Sigmoid colon (tissue), 7 donors: ENCODE results near the gene FCN2. TPM values are rescaled to one million over a fixed set of nuclear protein-coding genes. Genes with fewer than 3 reads are reported as not detected.

Experiments used
- DNase-seq: peaks from one replicate; pipeline ENCODE4 v3.0.0-alpha.2; 2019
- H3K27ac ChIP-seq, 4 donors: fragments of 200-600 bp; sonication (generic); one replicate each; pipeline ENCODE4 v1.5.1; 2016 to 2019; ENCODE audit warnings: mild to moderate bottlenecking in 1 of 4
- H3K27me3 ChIP-seq, 3 donors: fragments of 200-600 bp; sonication (generic); one replicate each; pipeline ENCODE4 v1.5.1; 2019; ENCODE audit warnings: mild to moderate bottlenecking in 1 of 3
- H3K36me3 ChIP-seq, 4 donors: fragments of 200-600 bp; sonication (generic); one replicate each; pipeline ENCODE4 v1.5.1; 2016 to 2019
- H3K4me1 ChIP-seq, 4 donors: fragments of 200-600 bp; sonication (generic); one replicate each; pipeline ENCODE4 v1.5.1; 2017 to 2019
- H3K4me3 ChIP-seq, 4 donors: fragments of 200-600 bp; sonication (generic); one replicate each; pipeline ENCODE4 v1.5.1; 2017 to 2019; ENCODE audit warnings: mild to moderate bottlenecking in 2 of 4, moderate library complexity in 1 of 4
- H3K9me3 ChIP-seq, 4 donors: fragments of 200-600 bp in 3 of 4; sonication (generic) in 3 of 4; one replicate each; pipeline versions ENCODE4 v1.5.1 to v1.6.1; 2013 to 2019
- EP300 ChIP-seq, 4 donors: sonication (generic); formaldehyde crosslinking; IDR thresholded peaks; one replicate each; pipeline ENCODE4 v1.6.1; 2017; ENCODE audit warnings: antibody characterized with exemption in 4 of 4
- POLR2A ChIP-seq, 2 donors: fragments of 450-650 bp; IDR thresholded peaks; one replicate each; pipeline ENCODE4 v1.6.1; 2016; ENCODE audit warnings: antibody characterized with exemption in 2 of 2, mild to moderate bottlenecking in 2 of 2, moderate library complexity in 2 of 2
- POLR2AphosphoS5 ChIP-seq, 4 donors: sonication (generic); formaldehyde crosslinking; IDR thresholded peaks; one replicate each; pipeline ENCODE4 v1.6.1; 2017; ENCODE audit warnings: antibody characterized with exemption in 4 of 4
- WGBS, 2 donors: extraction: QIAGEN DNeasy Blood & Tissue Kit; methylation state at CpG; one replicate each; pipeline ENCODE4 v1.1.7; 2013; 5-methylcytosine and 5-hydroxymethylcytosine counted together
- intact Hi-C: fragments of 100-400 bp; cut with DNase I; formaldehyde crosslinking; loops from one replicate; pipeline ENCODE4 v1.15.1; 2023
- polyA plus RNA-seq, 3 donors: library from polyadenylated mRNA; stranded (reverse); fragments of 200-250 nt; gene quantifications; one replicate each; pipeline ENCODE4 v1.2.3, GENCODE V29; 2013
- total RNA-seq, 4 donors: library from RNA; depleted of rRNA; stranded (reverse); fragments of >200 nt; gene quantifications; one replicate each; pipeline ENCODE4 v1.1.0, GENCODE V29; 2016
- TF ChIP-seq, protein P1 (sequence below), 4 experiments: fragments of 450-650 bp in 3 of 4; fragments of 200-600 bp in 1 of 4; IDR thresholded peaks; one replicate each; pipeline ENCODE4 v1.5.1; 2016 to 2019; ENCODE audit warnings: antibody characterized with exemption in 4 of 4, mild to moderate bottlenecking in 3 of 4, moderate library complexity in 2 of 4
- donor health status: healthy with polysubstance abuse.
- donor health status: Bipolar disorder and iron deficiency.
- donor health status: healthy.

FCN2 gene
- total and polyA plus RNA-seq, 7 donors: 0.12 TPM; not detected in 6

- Histone ChIP-seq H3K9me3 (no peaks in the 10 kb centered on the region), H3K27me3 (peaks cover 0 to 6% (median 0%) of the 10 kb centered on the region in 3 donors), H3K4me3 (no peak overlapping the region), H3K27ac (no peak overlapping the region), H3K4me1 (no peaks in the 10 kb centered on the region), H3K36me3 (no peaks in the 10 kb centered on the region)
- 66 to 88% methylated on average over 3 of the region's 3 CpGs for WGBS, 2 donors
- DNase-seq: no peak
- TF ChIP-seq EP300 (IDR thresholded peaks at IDR 0.05) (no peak), POLR2AphosphoS5 (IDR thresholded peaks at IDR 0.05) (no peak), POLR2A (IDR thresholded peaks at IDR 0.05) (no peak)
- TF ChIP-seq, protein P1, sequence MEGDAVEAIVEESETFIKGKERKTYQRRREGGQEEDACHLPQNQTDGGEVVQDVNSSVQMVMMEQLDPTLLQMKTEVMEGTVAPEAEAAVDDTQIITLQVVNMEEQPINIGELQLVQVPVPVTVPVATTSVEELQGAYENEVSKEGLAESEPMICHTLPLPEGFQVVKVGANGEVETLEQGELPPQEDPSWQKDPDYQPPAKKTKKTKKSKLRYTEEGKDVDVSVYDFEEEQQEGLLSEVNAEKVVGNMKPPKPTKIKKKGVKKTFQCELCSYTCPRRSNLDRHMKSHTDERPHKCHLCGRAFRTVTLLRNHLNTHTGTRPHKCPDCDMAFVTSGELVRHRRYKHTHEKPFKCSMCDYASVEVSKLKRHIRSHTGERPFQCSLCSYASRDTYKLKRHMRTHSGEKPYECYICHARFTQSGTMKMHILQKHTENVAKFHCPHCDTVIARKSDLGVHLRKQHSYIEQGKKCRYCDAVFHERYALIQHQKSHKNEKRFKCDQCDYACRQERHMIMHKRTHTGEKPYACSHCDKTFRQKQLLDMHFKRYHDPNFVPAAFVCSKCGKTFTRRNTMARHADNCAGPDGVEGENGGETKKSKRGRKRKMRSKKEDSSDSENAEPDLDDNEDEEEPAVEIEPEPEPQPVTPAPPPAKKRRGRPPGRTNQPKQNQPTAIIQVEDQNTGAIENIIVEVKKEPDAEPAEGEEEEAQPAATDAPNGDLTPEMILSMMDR (IDR thresholded peaks at IDR 0.05): no peak
- intact Hi-C loops: no loop called here
Observed at GRCh38 chr9:134882204-134882785, 1.7 kb downstream of the FCN2 start.

DNA sequence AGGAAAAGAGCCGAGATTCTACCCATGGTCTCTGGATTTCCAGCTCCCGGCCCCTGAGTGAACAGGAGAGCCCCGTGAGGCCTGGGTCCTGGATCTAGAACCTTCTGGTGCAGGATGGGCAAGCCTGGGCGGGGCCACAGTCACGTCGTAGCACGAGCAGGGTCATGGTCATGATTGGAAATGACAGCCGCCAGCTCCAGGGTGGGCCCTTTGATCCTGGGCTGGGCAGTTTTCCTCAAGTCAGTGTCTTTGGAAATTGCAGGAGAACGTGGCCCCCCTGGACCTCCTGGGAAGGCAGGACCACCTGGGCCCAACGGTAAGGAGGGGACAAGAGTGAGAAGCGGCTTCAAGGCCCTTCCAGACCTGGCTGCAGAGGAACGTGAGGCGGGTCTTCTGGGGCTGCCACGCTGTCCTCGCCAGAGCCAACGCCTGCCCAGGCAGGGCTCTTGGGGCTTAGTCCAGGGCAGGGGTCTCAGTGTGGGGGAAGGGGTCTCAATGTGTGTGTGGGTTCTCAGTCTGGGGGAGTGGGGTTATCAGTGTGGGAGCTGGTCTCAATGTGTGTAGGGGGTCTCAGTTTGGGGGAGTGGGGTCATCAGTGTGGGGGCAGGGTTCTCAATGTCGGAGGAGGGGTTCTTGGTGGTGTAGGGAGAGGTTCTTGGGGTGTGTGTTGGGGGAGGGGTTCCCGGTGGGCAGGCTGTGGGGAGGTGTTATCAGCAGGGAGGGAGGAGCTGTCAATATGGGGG, 2.6 kb downstream of the FCN2 start:
- DNase-seq: no peak
- 75 to 90% methylated on average over 18 of the region's 18 CpGs for WGBS, 2 donors
- intact Hi-C loops: no loop called here
- Histone ChIP-seq H3K36me3 (no peaks in the 10 kb centered on the region), H3K4me1 (no peaks in the 10 kb centered on the region), H3K4me3 (no peak overlapping the region), H3K27ac (no peak overlapping the region), H3K27me3 (peaks cover 0 to 3% (median 0%) of the 10 kb centered on the region in 3 donors), H3K9me3 (no peaks in the 10 kb centered on the region)
- TF ChIP-seq POLR2AphosphoS5 (IDR thresholded peaks at IDR 0.05) (no peak), POLR2A (IDR thresholded peaks at IDR 0.05) (no peak), EP300 (IDR thresholded peaks at IDR 0.05) (no peak)
- TF ChIP-seq, protein P1 (IDR thresholded peaks at IDR 0.05): no peak

DNA sequence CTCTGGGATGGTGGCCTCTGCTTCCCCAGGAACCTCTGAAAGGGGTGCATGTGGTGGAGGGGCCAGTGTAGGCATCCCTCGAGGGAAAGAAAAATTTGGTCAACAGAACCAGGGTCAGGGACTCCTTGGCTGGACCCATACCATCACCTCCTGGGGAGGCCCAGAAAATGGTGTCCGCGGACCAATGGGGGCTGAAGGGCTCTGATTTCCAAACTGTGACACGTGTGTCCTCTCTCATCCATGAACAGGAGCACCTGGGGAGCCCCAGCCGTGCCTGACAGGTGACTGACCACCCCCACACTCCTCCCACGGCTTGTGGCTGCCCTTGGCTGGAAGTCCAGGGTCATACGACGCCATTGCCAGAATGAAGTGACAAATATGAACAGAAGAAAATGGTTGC, 3.9 kb downstream of the FCN2 start:
- Histone ChIP-seq H3K4me1 (no peaks in the 10 kb centered on the region), H3K27ac (no peak overlapping the region), H3K36me3 (no peaks in the 10 kb centered on the region), H3K9me3 (no peaks in the 10 kb centered on the region), H3K4me3 (no peak overlapping the region), H3K27me3 (no peaks in the 10 kb centered on the region)
- 73 to 87% methylated on average over 8 of the region's 8 CpGs for WGBS, 2 donors
- DNase-seq: no peak
- intact Hi-C loops: no loop called here
- TF ChIP-seq POLR2AphosphoS5 (IDR thresholded peaks at IDR 0.05) (no peak), EP300 (IDR thresholded peaks at IDR 0.05) (no peak), POLR2A (IDR thresholded peaks at IDR 0.05) (no peak)
- TF ChIP-seq, protein P1 (IDR thresholded peaks at IDR 0.05): no peak

DNA sequence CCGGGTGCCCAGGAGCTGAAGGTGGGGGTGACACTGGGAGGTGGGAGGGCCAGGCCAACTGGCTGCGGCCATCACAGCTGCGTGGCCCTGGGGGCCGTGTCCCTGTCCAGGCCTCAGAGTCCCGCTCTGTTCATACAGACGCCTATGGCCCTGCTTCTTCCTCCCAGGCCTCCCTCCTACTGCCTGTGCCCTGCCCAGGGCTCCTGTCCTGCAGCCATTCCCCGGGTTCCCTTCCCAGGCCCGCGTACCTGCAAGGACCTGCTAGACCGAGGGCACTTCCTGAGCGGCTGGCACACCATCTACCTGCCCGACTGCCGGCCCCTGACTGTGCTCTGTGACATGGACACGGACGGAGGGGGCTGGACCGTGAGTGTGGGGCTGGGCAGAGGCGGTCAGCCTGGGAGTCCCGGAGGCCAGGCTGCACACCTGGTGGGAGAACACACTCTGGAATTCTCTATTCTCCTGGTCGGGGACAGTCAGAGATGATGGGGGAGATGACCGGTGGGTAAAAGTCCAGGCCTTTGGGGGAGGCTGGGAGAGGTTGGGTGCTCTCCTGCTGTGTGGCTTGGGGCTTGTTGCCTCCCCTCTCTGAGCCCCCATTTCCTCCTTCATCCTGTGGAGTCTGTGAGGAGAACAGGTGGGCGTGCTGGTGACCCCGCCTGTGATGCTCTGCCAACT, 4.5 kb downstream of the FCN2 start:
- DNase-seq: no peak
- Histone ChIP-seq H3K27me3 (no peaks in the 10 kb centered on the region), H3K27ac (no peak overlapping the region), H3K9me3 (no peaks in the 10 kb centered on the region), H3K4me3 (no peak overlapping the region), H3K36me3 (no peaks in the 10 kb centered on the region), H3K4me1 (no peaks in the 10 kb centered on the region)
- intact Hi-C loops: no loop called here
- WGBS, 2 donors: 83 to 90% methylated on average over 22 of the region's 22 CpGs
- TF ChIP-seq POLR2A (IDR thresholded peaks at IDR 0.05) (no peak), POLR2AphosphoS5 (IDR thresholded peaks at IDR 0.05) (no peak), EP300 (IDR thresholded peaks at IDR 0.05) (no peak)
- TF ChIP-seq, protein P1 (IDR thresholded peaks at IDR 0.05): no peak
